ENCODE results near the gene SFT2D2.

DNA sequence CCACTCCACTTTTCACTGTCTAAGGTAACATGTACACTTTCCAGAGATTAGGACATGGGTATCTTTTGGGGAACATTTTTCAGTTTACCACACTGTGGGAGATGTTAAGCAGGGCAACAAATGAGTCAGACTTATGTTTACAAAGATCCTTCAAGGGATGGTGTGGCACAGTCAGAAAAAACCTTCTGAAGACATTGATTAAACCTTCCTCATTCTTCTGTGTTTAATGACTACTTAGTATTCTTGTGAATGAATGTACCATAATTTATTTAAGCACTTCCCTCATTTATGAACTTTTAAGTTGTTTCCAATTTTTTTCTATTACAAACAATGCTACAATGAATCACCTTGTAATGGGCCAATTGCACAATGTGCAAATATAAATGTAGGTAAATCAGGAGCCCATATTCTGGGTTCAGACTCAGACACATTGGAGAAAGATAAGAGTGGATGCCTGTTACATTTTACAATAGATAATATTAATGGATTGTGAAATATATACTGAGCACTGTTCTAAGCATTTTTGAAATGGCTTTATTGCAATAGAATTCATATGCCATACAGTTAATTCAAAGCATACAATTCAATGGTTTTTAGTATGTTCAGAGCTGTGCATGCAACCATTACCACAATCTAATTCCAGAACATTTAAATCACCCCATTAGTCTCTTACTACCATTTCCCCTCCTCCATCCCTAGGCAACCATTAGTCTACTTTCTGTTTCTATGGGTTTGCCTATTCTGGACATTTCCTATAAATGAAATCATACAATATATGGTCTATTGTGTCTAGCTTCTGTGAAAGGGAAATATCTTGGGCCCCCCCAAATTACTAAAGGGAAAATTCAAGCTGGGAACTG, 1.9 kb upstream of the SFT2D2 start:
- no peak for TF ChIP-seq POLR2A (IDR thresholded peaks at IDR 0.05; ENCODE audit: low read length)
- no peak for TF ChIP-seq GATA1 (IDR thresholded peaks at IDR 0.05; ENCODE audit: low read depth, low read length)

Data from erythroblast (primary cell).